ENCODE measurements around the gene CELF3.
"Not testable (repeated sequence)": the region's sequence is repeated elsewhere in the genome, so short reads cannot be mapped to it uniquely, and the experiment has no call there.

CELF3 gene

GRCh38 chr1:151673407-151673806 is 43.2 kb downstream of the CELF3 start:
- ChIA-PET CTCF (interaction anchor here (0.8 kb wide), 1 partner anchor 18 kb away, joined by 3 read pairs; no protein-coding TSS in a partner anchor), POLR2A (no interaction called here)
- DNase-seq (ENCODE audit: extremely low spot score): no peak
- no peak for TF ChIP-seq CTCF (IDR thresholded peaks at IDR 0.05; ENCODE audit: control extremely low read depth, extremely low read depth, low read depth, missing control alignments)

- DNase-seq (ENCODE audit: extremely low spot score); POLR2A ChIA-PET: not testable (repeated sequence)
- CTCF ChIA-PET: interaction anchor here (0.9 to 3.0 kb wide), 2 partner anchors 11 to 76 kb away, joined by 4 to 9 read pairs; no protein-coding TSS in a partner anchor
These were observed 46.4 kb downstream of the CELF3 start for GRCh38 chr1:151670036-151670675.

- no peak for DNase-seq (ENCODE audit: extremely low spot score)
- CTCF ChIA-PET: interaction anchor here (0.8 to 3.0 kb wide), 3 partner anchors 13 to 39 kb away, joined by 3 to 9 read pairs (median 3); no protein-coding TSS in a partner anchor
- POLR2A ChIA-PET: no interaction called here
- no peak for TF ChIP-seq CTCF (IDR thresholded peaks at IDR 0.05; ENCODE audit: control extremely low read depth, extremely low read depth, low read depth, missing control alignments)
These were observed 48.5 kb downstream of the CELF3 start for GRCh38 chr1:151668090-151668489.

GRCh38 chr1:151661751-151662150 is 54.9 kb downstream of the CELF3 start:
- DNase-seq (ENCODE audit: extremely low spot score): no peak
- no peak for TF ChIP-seq CTCF (IDR thresholded peaks at IDR 0.05; ENCODE audit: control extremely low read depth, extremely low read depth, low read depth, missing control alignments)
- ChIA-PET CTCF (interaction anchor here (1.3 to 1.5 kb wide), 2 partner anchors 20 to 322 kb away, joined by 3 to 4 read pairs; no protein-coding TSS in a partner anchor), POLR2A (no interaction called here)

GRCh38 chr1:151655371-151655770 is 61.2 kb downstream of the CELF3 start:
- CTCF ChIA-PET: interaction anchor here (1.0 to 2.3 kb wide), 6 partner anchors 13 to 61 kb away, joined by 3 to 10 read pairs (median 5); no protein-coding TSS in a partner anchor
- TF ChIP-seq CTCF (IDR thresholded peaks at IDR 0.05; ENCODE audit: control extremely low read depth, extremely low read depth, low read depth, missing control alignments): no peak
- no peak for DNase-seq (ENCODE audit: extremely low spot score)
- POLR2A ChIA-PET: no interaction called here

GRCh38 chr1:151653397-151653796 is 63.2 kb downstream of the CELF3 start:
- no peak for DNase-seq (ENCODE audit: extremely low spot score)
- CTCF ChIA-PET: interaction anchor here (2.3 kb wide), 1 partner anchor 14 kb away, joined by 10 read pairs; no protein-coding TSS in a partner anchor
- no peak for TF ChIP-seq CTCF (IDR thresholded peaks at IDR 0.05; ENCODE audit: control extremely low read depth, extremely low read depth, low read depth, missing control alignments)
- POLR2A ChIA-PET: no interaction called here
